NCI-H146 (cell line): ENCODE results near the gene PARL.
"Not testable (repeated sequence)": the region's sequence is repeated elsewhere in the genome, so short reads cannot be mapped to it uniquely, and the experiment has no call there.

ENCODE experiments used
- DNase-seq: peaks from one replicate; lab custom pipeline; 2025; lab: John Stamatoyannopoulos, UW

Gene PARL

DNA sequence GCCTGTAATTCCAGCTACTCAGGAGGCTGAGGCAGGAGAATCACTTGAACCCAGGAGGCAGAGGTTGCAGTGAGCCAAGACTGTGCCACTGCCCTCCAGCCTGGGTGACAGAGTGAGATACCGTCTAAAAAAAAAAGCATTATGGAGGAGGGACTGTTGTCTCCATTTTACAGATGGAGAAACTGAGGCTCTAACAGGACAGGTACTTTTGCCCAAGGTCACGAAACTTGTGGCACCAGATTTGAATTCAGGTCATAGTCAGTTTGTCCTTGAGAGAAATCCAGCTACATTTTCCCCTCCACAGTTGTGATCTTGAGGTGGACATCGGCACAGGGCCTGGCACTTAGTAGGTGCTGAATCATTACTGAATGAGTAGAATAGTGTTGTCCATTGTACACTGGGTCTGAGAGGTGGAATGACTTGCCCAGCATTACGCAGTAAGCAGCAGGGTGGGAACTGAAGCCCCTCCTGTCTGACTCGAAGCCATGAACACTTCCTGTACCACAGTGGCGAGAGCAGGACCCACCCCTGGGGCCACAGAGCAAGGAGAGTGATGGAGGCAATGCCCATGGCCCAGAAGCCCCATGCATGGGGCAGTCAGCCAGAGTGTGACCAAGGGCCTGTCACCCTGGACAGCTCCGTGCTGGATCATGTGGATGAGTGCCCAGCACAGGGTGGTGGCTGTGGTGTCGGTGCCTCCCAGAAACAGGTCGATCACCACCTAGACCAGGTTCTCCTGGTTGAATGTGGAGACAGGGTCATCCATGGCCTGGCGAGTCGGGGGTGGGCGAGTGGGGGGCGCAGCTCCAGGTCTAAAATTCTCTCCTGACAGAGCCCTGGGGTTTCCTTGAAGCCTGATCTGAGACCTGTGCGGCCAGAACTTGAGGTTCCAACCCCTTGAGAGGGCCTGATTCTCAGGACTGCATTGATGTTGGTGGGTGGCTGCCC is 20.4 kb upstream of the PARL start:
- no peak for DNase-seq

DNA sequence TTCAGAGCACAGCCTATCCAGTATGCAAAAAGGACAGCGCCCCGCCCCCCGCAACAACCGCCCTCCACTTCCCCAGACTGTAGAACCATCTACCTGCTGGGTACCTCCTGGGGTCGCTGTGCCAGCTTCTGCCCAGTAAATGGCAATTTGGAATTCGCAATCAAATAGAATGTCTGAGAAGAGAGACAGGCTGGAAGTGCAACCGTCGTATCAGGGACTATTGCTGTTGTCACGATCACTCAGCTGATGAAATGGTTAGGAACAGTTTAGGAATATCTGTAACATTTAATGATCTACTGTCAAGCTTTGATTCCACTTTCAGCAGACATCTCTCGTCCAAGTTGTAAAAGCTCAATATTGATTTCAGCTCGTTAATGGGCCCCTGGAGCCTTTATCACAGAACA is 13.3 kb upstream of the PARL start:
- no peak for DNase-seq

DNA sequence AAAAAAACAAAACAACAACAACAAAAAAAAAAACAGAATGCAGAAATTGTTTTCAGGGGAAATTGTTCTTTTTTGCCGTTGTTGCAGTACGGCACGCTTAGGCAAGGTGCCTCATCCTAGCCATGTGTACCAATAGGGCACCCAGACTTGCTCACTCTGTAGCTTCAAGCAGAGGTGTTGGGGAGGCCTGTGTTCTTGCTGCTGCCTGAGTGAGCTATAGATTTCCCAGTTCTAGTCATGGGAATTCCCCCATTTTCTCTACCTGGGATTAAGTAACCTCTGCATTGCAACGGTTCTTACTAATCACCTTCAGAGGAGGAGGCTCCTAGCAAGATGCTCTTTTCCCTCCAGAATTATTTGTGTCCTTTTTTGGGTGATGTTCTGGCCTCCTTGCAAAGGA is 12.9 kb upstream of the PARL start:
- no peak for DNase-seq

DNA sequence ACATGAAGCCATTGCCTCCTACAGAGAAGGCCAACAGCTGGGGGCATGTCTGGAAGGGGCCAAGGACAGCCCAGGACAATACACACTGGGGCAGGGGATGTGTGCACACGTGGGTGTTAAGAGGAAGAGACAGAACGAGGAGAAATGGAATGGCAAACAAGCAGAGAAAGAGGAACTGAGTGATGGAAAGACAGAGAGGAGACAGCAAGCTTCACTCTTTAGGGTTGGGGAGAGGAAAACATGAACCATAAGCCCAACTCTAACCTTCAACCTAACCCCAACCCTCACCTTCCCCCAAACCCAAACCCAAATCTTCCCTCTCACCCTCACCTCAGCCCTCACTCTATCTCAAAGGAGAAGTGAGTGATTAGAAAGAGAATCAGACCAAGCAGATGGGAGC is 11.9 kb upstream of the PARL start:
- no peak for DNase-seq

DNA sequence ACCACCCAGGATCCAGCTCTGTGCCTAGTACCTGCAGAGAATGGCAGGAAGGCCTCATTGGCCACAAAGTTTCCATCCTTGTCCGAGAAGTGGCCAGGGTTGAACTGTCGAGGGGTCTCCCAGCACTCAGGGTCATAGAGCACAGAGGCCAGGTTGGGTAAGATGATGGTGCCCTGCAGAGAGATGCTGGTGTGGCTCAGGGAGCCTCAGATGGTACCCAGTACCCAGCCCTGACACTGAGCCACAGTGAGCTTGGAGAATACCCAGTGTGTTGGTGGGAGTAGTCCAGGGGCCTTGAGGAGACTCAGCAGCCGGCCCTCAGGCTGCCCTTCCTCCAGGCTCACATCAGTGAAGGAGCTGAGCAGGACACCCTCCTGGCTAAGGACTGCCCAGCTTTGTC is 11.5 kb upstream of the PARL start:
- no peak for DNase-seq

DNA sequence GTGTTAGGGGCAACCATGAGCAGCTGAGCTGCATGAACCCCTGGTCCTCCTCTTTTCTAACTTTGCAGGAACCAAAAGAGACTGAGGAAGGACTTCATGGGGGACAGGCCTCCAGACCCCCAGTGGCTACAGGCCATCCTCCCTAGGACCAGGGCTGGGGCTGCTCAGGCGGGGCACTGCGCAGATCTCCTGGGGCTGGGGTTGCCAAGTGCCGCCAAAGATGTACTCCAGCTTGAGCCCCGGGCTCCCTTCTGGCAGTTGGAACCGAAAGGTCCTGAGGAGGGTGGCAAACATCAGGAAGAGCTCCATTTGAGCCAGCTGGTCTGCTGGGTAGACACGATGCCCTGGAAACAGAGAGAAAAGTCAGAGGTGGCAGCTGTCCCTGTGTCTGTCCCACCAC is 11.1 kb upstream of the PARL start:
- DNase-seq, result no peak

DNA sequence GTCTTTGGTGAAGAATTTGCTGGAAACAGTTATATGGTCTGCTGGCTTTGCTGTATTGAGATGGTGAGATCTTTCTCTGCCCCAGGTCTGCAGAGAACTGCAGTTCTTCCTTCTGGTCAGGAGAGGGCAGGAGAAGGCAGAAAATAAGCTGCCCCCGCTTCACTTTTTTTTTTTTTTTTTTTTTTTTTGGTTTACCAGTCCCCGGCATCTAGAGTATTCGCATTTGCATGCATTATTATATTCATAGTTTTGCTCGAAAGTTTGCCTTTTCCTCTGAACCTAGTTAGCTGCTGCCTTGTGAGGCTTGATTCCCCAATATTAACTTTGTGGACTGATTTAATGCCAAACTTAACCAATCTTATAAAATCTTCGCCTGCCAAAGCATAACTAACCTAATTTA is 10.6 kb upstream of the PARL start:
- DNase-seq, result peak; percentile 69

DNA sequence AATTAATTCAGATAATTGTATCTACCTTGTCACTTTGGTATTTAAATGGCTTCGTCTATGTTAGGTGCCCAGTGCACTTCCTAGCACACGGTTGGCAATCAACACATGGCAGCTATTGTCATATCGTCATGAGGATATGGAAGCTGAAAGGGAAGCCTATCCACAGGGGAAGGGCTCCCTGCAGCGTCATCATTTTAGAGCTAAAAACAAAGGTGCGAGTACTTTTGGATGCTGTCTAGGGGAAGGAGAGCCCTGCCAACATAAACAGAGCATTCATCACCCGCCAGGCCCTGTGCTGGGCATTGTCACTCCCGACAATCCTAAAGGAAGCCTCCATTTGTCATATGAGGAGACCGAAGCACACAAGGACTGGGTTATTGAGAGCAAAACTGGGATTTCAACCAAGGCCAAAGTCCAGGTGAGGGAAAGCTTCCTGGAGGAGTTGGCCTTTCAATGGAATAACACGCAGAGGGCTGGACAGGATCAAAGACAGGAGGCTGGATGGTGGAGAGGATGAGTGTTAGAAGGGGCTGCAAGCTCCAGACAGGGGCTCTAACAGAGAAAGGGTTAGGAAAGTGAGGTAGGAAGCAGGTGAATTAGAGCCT is 8.0 kb upstream of the PARL start:
- DNase-seq, result peak; percentile 53

DNA sequence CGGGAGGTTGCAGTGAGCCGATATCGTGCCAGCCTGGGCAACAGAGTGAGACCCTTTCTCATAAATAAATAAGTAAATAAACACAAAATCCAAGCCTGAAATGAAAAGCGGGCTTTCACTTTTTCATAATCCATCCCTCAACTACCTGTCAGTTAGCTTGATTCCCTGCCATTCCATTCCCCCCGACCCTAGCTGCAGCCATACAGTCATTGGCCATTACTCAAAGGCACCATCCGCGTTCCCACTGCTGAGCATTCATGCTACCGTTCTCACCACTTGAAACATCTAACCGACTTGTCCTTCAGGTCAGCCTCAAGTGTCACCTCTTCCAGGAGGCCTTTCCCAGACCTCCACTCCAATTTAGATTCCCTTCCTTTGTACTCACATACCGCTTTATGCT is 1.1 kb upstream of the PARL start:
- DNase-seq, result no peak

DNA sequence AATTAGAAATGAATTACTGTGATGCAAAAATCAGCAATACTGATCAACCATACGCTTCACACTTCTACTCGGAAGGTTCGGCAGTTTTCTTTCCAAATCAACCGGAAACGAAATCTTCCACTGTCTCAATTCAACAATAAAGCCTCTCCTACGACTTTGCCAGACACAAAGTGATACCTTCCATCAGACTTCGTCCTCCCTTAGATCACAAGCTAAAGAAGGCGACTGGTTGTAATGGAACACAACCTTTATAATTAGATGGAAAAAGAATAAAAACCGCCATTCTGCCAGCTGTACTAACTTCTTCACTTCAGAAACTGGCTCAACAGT is 618 bp downstream of the PARL start:
- no peak for DNase-seq

DNA sequence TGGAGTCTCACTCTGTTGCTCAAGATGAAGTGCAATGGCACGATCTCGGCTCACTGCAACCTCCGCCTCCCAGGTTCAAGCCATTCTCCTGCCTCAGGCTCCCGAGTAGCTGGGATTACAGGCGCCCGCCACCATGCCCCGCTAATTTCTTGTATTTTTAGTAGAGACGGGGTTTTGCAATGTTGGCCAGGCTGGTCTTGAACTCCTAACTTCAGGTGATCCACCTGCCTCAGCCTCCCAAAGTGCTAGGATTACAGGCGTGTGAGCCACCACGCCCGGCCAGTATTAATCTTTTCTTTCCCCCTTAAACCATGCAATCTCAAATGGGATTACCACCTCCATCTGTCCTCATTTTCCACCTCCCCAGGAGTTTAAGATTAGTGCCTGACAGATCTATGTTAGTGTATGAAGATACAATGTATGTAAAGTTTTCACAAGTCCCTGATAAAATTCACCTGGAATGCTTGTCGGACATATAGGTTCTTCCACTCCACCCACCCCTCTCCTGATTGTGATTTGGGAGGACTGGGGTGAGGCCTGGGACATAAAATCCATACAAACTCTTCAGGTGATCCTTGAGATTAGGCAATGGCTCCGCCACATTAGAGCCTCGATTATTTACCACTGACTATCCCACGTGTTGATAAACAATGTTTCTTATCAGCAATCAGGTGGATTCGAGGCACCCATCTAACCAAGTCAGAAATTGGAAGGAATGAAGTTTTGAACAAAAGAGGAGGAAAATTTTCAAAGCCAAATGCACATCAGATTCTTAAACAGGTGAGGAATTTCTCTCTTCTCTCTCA is 1.2 kb downstream of the PARL start:
- no peak for DNase-seq

DNA sequence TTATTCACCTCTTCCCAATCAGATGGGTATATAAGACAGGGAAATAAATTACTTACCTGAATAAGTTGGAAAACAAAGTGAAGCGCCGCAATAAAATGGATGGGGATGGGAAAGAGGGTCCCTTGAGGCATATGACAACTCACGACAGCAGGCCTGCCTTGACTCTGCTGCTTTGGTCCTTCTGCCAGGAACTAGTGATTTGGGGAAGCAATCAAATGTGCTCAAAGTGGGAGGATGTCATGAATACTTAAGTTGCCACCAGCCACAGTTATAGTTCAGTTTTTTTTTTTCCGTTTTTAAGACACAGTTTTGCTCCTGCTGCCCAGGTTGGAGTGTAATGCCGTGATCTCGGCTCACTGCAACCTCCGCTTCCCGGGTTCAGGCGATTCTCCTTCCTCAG is 4.6 kb downstream of the PARL start:
- no peak for DNase-seq

DNA sequence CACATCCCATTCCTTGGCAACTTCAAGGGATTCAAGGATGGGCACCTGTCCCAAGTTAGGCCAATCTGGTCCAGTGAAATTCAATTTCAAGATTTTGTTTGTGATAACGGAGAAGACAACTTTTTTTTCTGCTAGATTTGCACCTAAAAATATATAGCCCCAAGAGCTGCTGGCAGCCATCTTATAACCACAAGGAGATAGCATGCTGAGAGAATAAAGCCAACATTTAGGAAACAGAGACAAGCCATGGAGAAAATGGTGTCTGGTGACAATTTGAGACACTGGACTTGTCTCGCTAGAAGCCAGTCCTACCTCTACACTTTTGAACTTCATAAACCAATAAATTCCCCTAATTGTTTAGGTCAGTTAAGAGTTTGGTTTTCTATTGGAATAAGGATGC is 5.4 kb downstream of the PARL start:
- DNase-seq, result no peak

DNA sequence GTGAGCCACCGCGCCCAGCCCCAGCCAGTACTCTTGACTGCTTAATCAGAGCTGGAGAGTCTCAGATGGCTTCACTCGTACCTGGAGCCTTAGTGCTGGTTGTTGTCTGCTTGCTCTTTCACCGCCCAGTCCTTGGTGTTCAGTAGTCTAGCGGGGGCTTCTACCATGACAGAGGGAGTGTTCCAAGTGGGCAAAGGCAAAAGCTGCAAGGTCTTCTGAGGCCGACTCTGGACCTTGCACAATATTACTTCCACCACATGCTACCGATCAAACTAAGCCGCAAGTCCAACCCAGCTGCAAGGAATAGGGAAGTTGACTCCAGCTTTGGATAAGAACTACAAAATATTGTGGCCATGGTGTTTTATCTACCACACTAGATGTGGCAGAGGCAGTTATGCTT is 6.6 kb downstream of the PARL start:
- no peak for DNase-seq

DNA sequence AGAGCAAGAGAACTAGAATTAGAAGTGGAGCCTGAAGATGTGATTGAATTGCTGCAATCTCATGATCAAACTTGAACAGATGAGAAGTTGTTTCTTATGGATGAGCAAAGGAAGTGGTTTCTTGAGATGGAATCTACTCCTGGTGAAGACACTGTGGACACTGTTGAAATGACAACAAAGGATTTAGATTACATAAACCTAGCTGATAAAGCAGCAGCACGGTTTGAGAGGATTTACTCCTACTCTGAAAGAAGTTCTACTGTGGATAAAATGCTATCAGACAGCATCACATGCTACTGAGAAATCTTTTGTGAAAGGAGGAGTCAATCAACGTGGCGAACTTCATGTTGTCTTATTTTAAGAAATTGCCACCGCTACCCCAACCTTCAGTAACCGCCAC is 7.5 kb downstream of the PARL start:
- DNase-seq, result not testable (repeated sequence)

DNA sequence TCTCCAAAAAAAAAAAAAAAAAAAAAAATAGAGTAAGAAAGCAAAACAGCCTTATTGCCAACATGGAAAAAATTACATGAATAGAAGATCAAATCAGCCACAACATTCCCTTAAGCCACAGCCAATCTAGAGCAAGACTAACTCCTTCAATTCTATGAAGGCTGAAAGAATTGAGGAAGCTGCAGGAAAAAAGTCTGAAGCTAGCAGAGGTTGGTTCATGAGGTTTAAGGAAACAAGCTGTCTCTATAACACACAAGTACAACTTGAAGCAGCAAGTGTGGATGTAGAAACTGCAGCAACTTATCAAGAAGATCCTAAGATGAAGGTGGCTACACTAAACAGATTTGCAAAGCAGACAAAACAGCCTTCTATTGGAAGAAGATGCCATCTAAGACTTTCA is 9.3 kb downstream of the PARL start:
- no peak for DNase-seq

DNA sequence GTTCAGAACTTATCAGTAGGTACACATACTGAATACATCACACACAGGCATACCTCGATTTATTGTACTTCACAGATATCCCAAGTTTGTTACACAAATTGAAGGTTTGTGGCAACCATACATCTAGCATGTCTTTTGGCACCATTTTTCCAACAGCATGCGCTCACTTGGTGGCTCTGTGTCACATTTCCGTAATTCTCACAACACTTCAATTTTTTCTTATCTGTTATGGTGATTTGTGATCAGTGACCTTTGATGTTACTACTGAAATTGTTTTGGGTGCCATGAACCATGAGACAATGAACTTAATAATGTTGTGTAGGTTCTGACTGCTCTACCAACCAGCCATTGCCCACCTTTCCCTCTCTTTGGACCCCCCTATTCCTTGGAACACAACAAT is 10.8 kb downstream of the PARL start:
- DNase-seq, result no peak

DNA sequence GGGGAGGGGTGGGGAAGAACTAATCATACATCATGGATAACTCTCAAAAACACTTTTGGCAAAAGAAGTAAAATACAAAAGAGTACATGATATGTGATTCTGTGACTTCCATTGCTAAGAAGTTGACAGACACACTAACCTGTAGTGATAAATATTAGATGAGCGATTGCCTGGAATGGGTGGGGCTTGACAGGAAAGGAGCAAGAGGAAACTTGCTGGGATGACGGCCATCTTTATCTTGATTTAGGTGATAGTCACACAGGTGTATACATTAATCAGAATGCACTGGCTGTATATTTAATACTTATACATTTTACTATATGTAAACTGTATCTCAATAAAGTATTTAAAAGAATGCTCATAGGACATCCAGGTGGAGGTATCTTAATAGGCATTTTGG is 13.1 kb downstream of the PARL start:
- no peak for DNase-seq

DNA sequence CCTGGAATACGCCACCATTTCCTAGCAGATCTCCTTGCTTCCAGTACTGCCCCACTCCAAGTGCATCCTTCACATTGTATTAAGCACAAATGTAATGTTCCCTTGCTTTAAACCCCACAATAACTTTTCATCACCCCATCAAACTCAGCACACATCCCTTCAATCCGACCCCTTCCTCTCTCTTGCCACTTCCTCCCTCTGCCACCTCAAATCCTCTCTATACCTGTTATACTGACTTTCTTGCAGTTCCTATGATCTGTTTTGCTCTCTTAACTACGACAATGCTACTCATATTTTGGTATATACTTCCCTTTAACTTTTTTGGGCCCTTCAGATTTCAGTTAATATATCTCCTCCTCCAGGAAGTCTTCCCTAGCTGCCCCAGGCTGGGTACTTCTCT is 14.1 kb downstream of the PARL start:
- DNase-seq, result no peak

DNA sequence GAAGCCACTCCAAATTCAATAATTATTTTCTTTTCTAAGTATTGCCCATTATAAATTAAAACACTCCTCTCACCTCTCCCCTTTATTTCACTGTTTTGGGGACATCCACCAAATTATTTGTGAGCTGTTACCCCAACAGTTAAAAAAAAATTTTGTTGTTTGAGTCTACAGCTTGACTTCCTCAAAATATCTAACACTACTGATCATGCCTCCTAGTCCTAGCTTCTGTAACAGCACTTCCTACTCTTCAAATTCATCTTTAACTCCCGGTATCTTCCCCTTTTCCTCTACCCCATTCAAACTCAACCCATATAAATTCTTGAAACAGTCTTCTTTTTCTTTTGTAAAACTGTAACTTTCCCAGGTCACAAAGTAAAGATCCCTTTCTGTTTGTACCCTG is 15.9 kb downstream of the PARL start:
- no peak for DNase-seq

DNA sequence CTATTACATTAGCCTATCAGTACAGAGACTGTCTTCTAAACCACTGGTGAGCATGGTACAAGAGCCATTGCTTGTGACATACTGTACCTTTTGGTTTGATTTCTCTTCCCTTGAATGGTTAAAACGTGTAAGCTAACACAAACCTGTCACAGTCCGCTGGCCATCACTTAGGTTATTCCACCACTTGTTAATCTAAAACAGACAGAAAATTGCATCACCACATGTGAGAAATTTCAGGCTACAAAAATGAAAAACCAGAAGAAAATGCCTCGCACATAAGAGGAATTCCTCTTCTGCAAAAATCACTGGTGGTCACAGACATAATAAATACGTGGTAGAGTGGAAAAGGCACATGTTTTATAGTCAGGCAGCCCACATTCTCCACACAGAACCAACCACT is 22.1 kb downstream of the PARL start:
- no peak for DNase-seq

DNA sequence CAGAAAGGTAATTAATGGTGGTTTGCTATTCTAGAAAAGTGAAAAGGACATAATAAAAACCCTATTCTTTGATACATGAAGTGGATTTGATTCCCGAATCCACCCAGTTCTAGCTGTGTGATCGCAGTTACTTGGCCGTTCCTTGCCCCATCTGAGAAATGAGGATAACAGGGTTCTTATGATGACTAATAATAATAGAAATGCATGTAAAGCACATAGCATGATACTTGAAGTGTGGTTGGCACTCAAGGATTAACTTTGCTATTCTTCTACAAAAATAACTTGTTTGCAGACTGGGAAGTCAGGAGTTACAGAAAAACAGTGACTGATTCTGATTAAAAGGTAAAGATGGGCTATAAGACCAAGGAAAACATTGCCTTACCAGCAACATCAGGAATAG is 26.8 kb downstream of the PARL start:
- DNase-seq, result no peak
